H1 (cell line): ENCODE measurements around the gene ENSA. TPM values are rescaled to one million over a fixed set of nuclear protein-coding genes. Genes with fewer than 3 reads are reported as not detected.
A peak's percentile ranks its signal among the peaks of the same experiment; 100 is the strongest.

Experiments
- ASH2L ChIP-seq: fragments of 200-600, 300-600 bp; sonication (generic); IDR thresholded peaks from one replicate; pipeline ENCODE4 v1.7.1; 2017; ENCODE audit warnings: low read length
- CBX8 ChIP-seq: fragments of 300-800, 300-1000 bp; sonication (generic); IDR thresholded peaks from 2 replicates; pipeline ENCODE4 v1.7.1; 2016; ENCODE audit warnings: low read depth, low read length, borderline replicate concordance
- CEBPB ChIP-seq: IDR thresholded peaks from 2 replicates; pipeline ENCODE4 v1.6.1; 2012; ENCODE audit warnings: low read depth, low read length
- CHD1 ChIP-seq: IDR thresholded peaks from 2 replicates; pipeline ENCODE4 v1.6.1; 2012; ENCODE audit warnings: low read depth, low read length, improper control_type of control experiment
- CREB1 ChIP-seq: IDR thresholded peaks from 2 replicates; pipeline ENCODE4 v1.6.1; 2012; ENCODE audit warnings: inconsistent platforms
- CTBP2 ChIP-seq: IDR thresholded peaks from 2 replicates; pipeline ENCODE4 v1.7.0; 2011; ENCODE audit warnings: borderline replicate concordance, mild to moderate bottlenecking, moderate library complexity, mixed read lengths, low read length; ENCODE audit not compliant: insufficient read depth, insufficient read length
- EP300 ChIP-seq, 2 experiments: IDR thresholded peaks; 1 replicate in 1 of 2; 2 replicates in 1 of 2; pipeline ENCODE4 v1.6.1; 2011 to 2012; ENCODE audit warnings: low read depth in 2 of 2, low read length in 2 of 2, mild to moderate bottlenecking in 2 of 2, borderline replicate concordance in 1 of 2, inconsistent platforms in 1 of 2, moderate library complexity in 1 of 2
- EZH2 ChIP-seq: fragments of 200-600 bp; sonication (generic); IDR thresholded peaks from 2 replicates; pipeline ENCODE4 v1.7.1; 2012; ENCODE audit warnings: low read depth, mild to moderate bottlenecking, moderate library complexity, low read length, inconsistent platforms; ENCODE audit not compliant: severe bottlenecking
- FOSL1 ChIP-seq: IDR thresholded peaks from 2 replicates; pipeline ENCODE4 v1.6.1; 2011; ENCODE audit warnings: mild to moderate bottlenecking, low read depth, low read length, moderate library complexity; ENCODE audit not compliant: insufficient read depth
- GABPA ChIP-seq: IDR thresholded peaks from 2 replicates; pipeline ENCODE4 v1.6.1; 2011; ENCODE audit warnings: mild to moderate bottlenecking, low read length, moderate library complexity, borderline replicate concordance; ENCODE audit not compliant: insufficient read depth
- GTF2F1 ChIP-seq: IDR thresholded peaks from 2 replicates; pipeline ENCODE4 v1.6.1; 2012; ENCODE audit warnings: low read depth, low read length, improper control_type of control experiment, borderline replicate concordance
- HDAC2 ChIP-seq, 2 experiments: fragments of 300-600 bp in 1 of 2; sonication (generic) in 1 of 2; IDR thresholded peaks; 2 replicates each; pipeline ENCODE4 v1.6.1; 2011 to 2012; ENCODE audit warnings: low read depth in 2 of 2, low read length in 2 of 2, mild to moderate bottlenecking in 2 of 2, moderate library complexity in 2 of 2, borderline replicate concordance in 1 of 2, inconsistent platforms in 1 of 2
- JUND ChIP-seq: IDR thresholded peaks from 2 replicates; pipeline ENCODE4 v1.6.1; 2011; ENCODE audit warnings: mild to moderate bottlenecking, improper control_type of control experiment, low read length
- KDM4A ChIP-seq: IDR thresholded peaks from one replicate; pipeline ENCODE4 v1.7.1; 2012; ENCODE audit warnings: low read depth, mild to moderate bottlenecking, moderate library complexity, low read length, inconsistent platforms; ENCODE audit not compliant: severe bottlenecking
- POU5F1 ChIP-seq: IDR thresholded peaks from 2 replicates; pipeline ENCODE4 v1.6.1; 2011; ENCODE audit warnings: low read depth, mild to moderate bottlenecking, low read length, moderate library complexity
- RBBP5 ChIP-seq: IDR thresholded peaks from 2 replicates; pipeline ENCODE4 v1.7.1; 2012; ENCODE audit warnings: low read depth, mild to moderate bottlenecking, inconsistent platforms, low read length, moderate library complexity, borderline replicate concordance
- SIX5 ChIP-seq: IDR thresholded peaks from 2 replicates; pipeline ENCODE4 v1.6.1; 2011; ENCODE audit warnings: mild to moderate bottlenecking, low read depth, low read length
- SP4 ChIP-seq: IDR thresholded peaks from 2 replicates; pipeline ENCODE4 v1.6.1; 2012; ENCODE audit warnings: low read length, inconsistent platforms
- SRF ChIP-seq: IDR thresholded peaks from 2 replicates; pipeline ENCODE4 v1.6.1; 2011; ENCODE audit warnings: mild to moderate bottlenecking, low read depth, low read length, moderate library complexity
- TAF1 ChIP-seq: IDR thresholded peaks from 2 replicates; pipeline ENCODE4 v1.6.1; 2011; ENCODE audit warnings: mild to moderate bottlenecking, low read depth, low read length
- TBP ChIP-seq: IDR thresholded peaks from 2 replicates; pipeline ENCODE4 v1.6.1; 2011; ENCODE audit warnings: low read depth, low read length, improper control_type of control experiment
- polyA plus RNA-seq, 7 experiments: library from polyadenylated mRNA; depleted of rRNA in 3 of 7; stranded (reverse) in 5 of 7; unstranded in 2 of 7; fragments of >200 nt in 5 of 7; fragments of 200-250 nt in 2 of 7; gene quantifications; 1 replicate in 5 of 7; 2 replicates in 1 of 7; 4 replicates in 1 of 7; pipeline versions ENCODE4 v1.2.1 to v1.2.3, GENCODE V29; 2011 to 2013; ENCODE audit warnings: missing spikeins in 2 of 7, mixed read lengths in 2 of 7
- total RNA-seq: library from RNA; stranded (reverse); fragmentation: NEBNext Ultra II Directional; extraction: Animal tissue kit (Norgen Biotek cat#: 25700); gene quantifications from 2 replicates; pipeline ENCODE4 v1.2.1, GENCODE V29; 2021
- TF ChIP-seq, protein P1 (sequence below), 3 experiments: IDR thresholded peaks; 1 replicate in 2 of 3; 2 replicates in 1 of 3; pipeline versions ENCODE4 v1.5.1 to v1.6.1; 2011; ENCODE audit warnings: low read length in 3 of 3, mild to moderate bottlenecking in 3 of 3, inconsistent platforms in 2 of 3, low read depth in 1 of 3, moderate library complexity in 1 of 3; ENCODE audit not compliant: insufficient read depth in 1 of 3; ENCODE audit errors: control extremely low read depth in 1 of 3

The ENSA gene
- total and polyA plus RNA-seq, 2 of the 8 experiments (the other 6 are each of a cell fraction or from before 2014, with no cell fraction given): 48.2 to 229 TPM

DNA sequence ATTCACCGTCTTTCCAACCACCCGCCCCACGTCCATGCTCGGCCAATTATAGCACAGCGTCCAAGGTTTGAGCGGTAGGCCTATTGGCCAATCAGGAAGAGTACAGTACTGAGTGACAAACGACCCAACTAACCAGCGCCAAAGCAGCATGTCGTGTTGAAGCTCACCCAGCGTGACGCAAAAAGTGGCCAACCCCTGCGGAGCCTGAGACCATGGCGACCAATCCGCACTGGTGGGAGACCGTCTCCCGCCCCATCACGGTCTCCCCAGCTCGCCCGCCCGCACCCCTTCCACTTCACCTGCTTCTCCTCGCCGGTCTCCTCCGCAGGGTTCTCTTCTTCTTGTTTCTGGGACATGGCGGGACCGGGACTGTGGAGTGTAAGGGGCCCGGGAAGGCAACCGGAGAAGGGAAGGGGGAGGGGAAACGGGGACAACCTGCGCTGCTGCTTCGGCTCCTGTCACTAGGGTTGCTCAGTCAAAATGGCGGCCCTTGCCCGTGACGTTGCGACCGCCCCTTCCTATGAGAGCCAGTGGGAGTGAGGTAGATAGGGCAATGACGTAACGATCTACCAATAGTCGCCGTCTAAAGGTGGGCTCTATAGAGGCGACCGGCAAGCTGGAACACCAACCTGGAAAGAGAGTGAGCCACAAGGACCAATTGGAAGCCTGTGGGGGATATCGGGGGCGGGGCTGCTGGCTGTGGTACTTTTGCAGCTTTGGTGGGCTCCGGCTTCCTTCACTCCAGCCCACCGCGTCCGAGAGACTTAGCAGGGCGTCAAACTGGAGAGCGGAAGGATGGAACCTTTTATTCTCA is at the start of gene ENSA (continued):
- TF ChIP-seq CTBP2 (no peak), RBBP5 (no peak), CBX8 (no peak), CHD1 (no peak), CREB1 (peak; percentile 92), JUND (peak; percentile 87), EZH2 (no peak), GTF2F1 (peak; percentile 66; the same call in 1 of the 2 replicates), SIX5 (no peak), POU5F1 (no peak), SP4 (no peak), KDM4A (no peak), FOSL1 (no peak), GABPA (no peak), SRF (no peak), HDAC2 (IDR thresholded peaks at IDR 0.05; ENCODE audit: borderline replicate concordance in 1 of 2, low read depth in 2 of 2, low read length in 2 of 2) (no peak), TAF1 (peak; percentile 92), ASH2L (peak; percentile 84), TBP (peak; percentile 84), EP300 (IDR thresholded peaks at IDR 0.05; ENCODE audit: borderline replicate concordance in 1 of 2, low read depth in 2 of 2, low read length in 2 of 2) (no peak), CEBPB (peak; percentile 30; the same call in 1 of the 2 replicates)
- TF ChIP-seq, protein P1, sequence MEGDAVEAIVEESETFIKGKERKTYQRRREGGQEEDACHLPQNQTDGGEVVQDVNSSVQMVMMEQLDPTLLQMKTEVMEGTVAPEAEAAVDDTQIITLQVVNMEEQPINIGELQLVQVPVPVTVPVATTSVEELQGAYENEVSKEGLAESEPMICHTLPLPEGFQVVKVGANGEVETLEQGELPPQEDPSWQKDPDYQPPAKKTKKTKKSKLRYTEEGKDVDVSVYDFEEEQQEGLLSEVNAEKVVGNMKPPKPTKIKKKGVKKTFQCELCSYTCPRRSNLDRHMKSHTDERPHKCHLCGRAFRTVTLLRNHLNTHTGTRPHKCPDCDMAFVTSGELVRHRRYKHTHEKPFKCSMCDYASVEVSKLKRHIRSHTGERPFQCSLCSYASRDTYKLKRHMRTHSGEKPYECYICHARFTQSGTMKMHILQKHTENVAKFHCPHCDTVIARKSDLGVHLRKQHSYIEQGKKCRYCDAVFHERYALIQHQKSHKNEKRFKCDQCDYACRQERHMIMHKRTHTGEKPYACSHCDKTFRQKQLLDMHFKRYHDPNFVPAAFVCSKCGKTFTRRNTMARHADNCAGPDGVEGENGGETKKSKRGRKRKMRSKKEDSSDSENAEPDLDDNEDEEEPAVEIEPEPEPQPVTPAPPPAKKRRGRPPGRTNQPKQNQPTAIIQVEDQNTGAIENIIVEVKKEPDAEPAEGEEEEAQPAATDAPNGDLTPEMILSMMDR (IDR thresholded peaks at IDR 0.05; ENCODE audit: control extremely low read depth in 1 of 3, insufficient read depth in 1 of 3, low read depth in 1 of 3, low read length in 3 of 3): no peak
